ENCODE results near the gene IRAK1. TPM values are rescaled to one million over a fixed set of nuclear protein-coding genes. Genes with fewer than 3 reads are reported as not detected.
A peak's percentile ranks its signal among the peaks of the same experiment; 100 is the strongest.

IRAK1 gene
- polyA plus RNA-seq, 1 of the 3 experiments (the other 2 are of a cell fraction): 68.5 TPM

GRCh38 chrX:154048398-154048797 lies 28.7 kb upstream of the IRAK1 start (continued):
- no peak for TF ChIP-seq REST (IDR thresholded peaks at IDR 0.05; ENCODE audit: low read depth, low read length)

GRCh38 chrX:154046940-154047610 lies 27.4 kb upstream of the IRAK1 start:
- H3K9me3 ChIP-seq: no peaks in the 10 kb centered on the region
- H3K4me2 ChIP-seq: peak overlapping the region; percentile 51; the same call in 1 of the 2 replicates
- peaks cover 61% of the 10 kb centered on the region for H3K79me2 ChIP-seq (ENCODE audit: insufficient read depth)
- peaks cover 19% of the 10 kb centered on the region for H4K20me1 ChIP-seq (ENCODE audit: insufficient read depth)
- H3K27me3 ChIP-seq (ENCODE audit: insufficient read depth): no peaks in the 10 kb centered on the region; the same call in 1 of the 2 replicates
- peak overlapping the region; percentile 75 to 90 for H3K27ac ChIP-seq (ENCODE audit: low read depth in 2 of 2, low read length in 1 of 2)
- WGBS (ENCODE audit: low lambda C conversion rate): 14% methylated on average over 4 of the region's 4 CpGs
- H3F3A ChIP-seq (replicated peaks; ENCODE audit: insufficient read depth): peaks cover 20% of the 10 kb centered on the region
- H3K36me3 ChIP-seq (replicated peaks in 1 of 2; ENCODE audit: control insufficient read depth in 1 of 2, insufficient read depth in 2 of 2, low read length in 1 of 2): no peaks in the 10 kb centered on the region
- no peak overlapping the region; the same call in 1 of the 2 replicates for H3K9ac ChIP-seq
- TF ChIP-seq EP300 (IDR thresholded peaks at IDR 0.05; ENCODE audit: borderline replicate concordance in 1 of 2, low read depth in 1 of 2, low read length in 1 of 2): peak in 1 of 2 experiments; percentile 29; a peak in 1 of 4 replicates
- no peak for TF ChIP-seq YY1 (IDR thresholded peaks at IDR 0.05; ENCODE audit: low read depth)
- no peak for TF ChIP-seq GABPA (IDR thresholded peaks at IDR 0.05; ENCODE audit: low read depth)
- TF ChIP-seq RFX5 (IDR thresholded peaks at IDR 0.05; ENCODE audit: low read length): no peak
- DNase-seq: no peak
- H3K4me1 ChIP-seq (ENCODE audit: control insufficient read depth in 1 of 2, insufficient read depth in 2 of 2, low read depth in 1 of 2, low read length in 1 of 2): peaks cover 17 to 26% of the 10 kb centered on the region in 2 experiments; a peak in 3 of 4 replicates
- CTCF ChIA-PET: interaction anchor here (1.4 to 8.9 kb wide), 2 partner anchors 16 to 35 kb away, joined by 3 to 89 read pairs; no protein-coding TSS in a partner anchor
- no peak overlapping the region for H3K4me3 ChIP-seq (ENCODE audit: low read depth in 2 of 2, low read length in 1 of 2)
- H2AFZ ChIP-seq (ENCODE audit: low read depth): no peak overlapping the region
- POLR2A ChIA-PET: no interaction called here
- no peaks in the 10 kb centered on the region for H3K9me2 ChIP-seq

GRCh38 chrX:154046031-154046781 lies 26.5 kb upstream of the IRAK1 start:
- Histone ChIP-seq H3K4me2 (peak overlapping the region; percentile 51; the same call in 1 of the 2 replicates), H3K27ac (ENCODE audit: low read depth in 2 of 2, low read length in 1 of 2) (peak overlapping the region; percentile 75 to 90; a peak in 3 of 4 replicates), H3F3A (replicated peaks; ENCODE audit: insufficient read depth) (peaks cover 20% of the 10 kb centered on the region), H3K9me2 (no peaks in the 10 kb centered on the region), H3K9me3 (no peaks in the 10 kb centered on the region), H3K4me3 (ENCODE audit: low read depth in 2 of 2, low read length in 1 of 2) (no peak overlapping the region), H2AFZ (ENCODE audit: low read depth) (no peak overlapping the region), H3K9ac (peak overlapping the region; percentile 23; the same call in 1 of the 2 replicates), H3K4me1 (ENCODE audit: control insufficient read depth in 1 of 2, insufficient read depth in 2 of 2, low read depth in 1 of 2, low read length in 1 of 2) (peaks cover 17 to 26% of the 10 kb centered on the region in 2 experiments; a peak in 3 of 4 replicates), H3K79me2 (ENCODE audit: insufficient read depth) (peaks cover 53% of the 10 kb centered on the region), H3K36me3 (replicated peaks in 1 of 2; ENCODE audit: control insufficient read depth in 1 of 2, insufficient read depth in 2 of 2, low read length in 1 of 2) (no peaks in the 10 kb centered on the region), H3K27me3 (ENCODE audit: insufficient read depth) (no peaks in the 10 kb centered on the region; the same call in 1 of the 2 replicates), H4K20me1 (ENCODE audit: insufficient read depth) (peaks cover 19% of the 10 kb centered on the region)
- DNase-seq: no peak
- WGBS (ENCODE audit: low lambda C conversion rate): 20% methylated on average over 10 of the region's 10 CpGs
- POLR2A ChIA-PET: no interaction called here
- no peak for TF ChIP-seq TCF12 (IDR thresholded peaks at IDR 0.05)
- peak; percentile 31; the same call in 1 of the 2 replicates for TF ChIP-seq CTCF (IDR thresholded peaks at IDR 0.05)
- peak; percentile 62 for TF ChIP-seq NFIC (IDR thresholded peaks at IDR 0.05; ENCODE audit: borderline replicate concordance)
- TF ChIP-seq FOSL2 (IDR thresholded peaks at IDR 0.05; ENCODE audit: borderline replicate concordance, low read depth): no peak
- no peak for TF ChIP-seq MAX (IDR thresholded peaks at IDR 0.05; ENCODE audit: low read depth)
- CTCF ChIA-PET: interaction anchor here (1.4 to 8.9 kb wide), 2 partner anchors 15 to 34 kb away, joined by 3 to 89 read pairs; no protein-coding TSS in a partner anchor
